Astrocyte (in vitro differentiated cells and primary cell): ENCODE data around the gene NCK2.

Experiments
- EZH2 ChIP-seq: IDR thresholded peaks from 2 replicates; pipeline ENCODE4 v1.6.1; 2012; ENCODE audit warnings: mild to moderate bottlenecking, low read length, inconsistent platforms; ENCODE audit not compliant: insufficient read depth
- TF ChIP-seq, protein P1 (sequence below): IDR thresholded peaks from 2 replicates; pipeline ENCODE4 v1.5.1; 2011; ENCODE audit warnings: low read depth, mild to moderate bottlenecking, inconsistent platforms, low read length, moderate library complexity; ENCODE audit not compliant: insufficient read depth

DNA sequence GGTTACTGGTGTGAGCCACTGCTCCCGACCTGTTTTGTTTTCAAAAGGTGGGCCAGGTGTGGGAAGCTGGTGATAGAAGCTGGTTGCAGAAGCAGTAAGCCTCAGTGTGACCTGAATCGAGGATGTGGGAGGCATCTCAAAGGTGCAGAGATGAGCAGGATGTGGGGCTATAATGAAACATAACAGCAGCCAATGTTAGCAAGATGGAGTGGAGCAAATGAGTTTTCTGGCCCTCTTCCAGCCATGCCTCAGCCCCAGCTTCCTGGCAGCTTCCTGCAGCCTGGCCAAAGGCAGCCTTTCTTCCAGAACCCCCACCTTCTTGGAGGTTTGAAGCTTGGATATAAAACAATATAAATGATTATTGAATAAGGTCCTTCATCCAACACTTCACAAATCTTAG is 184.8 kb downstream of the NCK2 start:
- TF ChIP-seq, protein P1, sequence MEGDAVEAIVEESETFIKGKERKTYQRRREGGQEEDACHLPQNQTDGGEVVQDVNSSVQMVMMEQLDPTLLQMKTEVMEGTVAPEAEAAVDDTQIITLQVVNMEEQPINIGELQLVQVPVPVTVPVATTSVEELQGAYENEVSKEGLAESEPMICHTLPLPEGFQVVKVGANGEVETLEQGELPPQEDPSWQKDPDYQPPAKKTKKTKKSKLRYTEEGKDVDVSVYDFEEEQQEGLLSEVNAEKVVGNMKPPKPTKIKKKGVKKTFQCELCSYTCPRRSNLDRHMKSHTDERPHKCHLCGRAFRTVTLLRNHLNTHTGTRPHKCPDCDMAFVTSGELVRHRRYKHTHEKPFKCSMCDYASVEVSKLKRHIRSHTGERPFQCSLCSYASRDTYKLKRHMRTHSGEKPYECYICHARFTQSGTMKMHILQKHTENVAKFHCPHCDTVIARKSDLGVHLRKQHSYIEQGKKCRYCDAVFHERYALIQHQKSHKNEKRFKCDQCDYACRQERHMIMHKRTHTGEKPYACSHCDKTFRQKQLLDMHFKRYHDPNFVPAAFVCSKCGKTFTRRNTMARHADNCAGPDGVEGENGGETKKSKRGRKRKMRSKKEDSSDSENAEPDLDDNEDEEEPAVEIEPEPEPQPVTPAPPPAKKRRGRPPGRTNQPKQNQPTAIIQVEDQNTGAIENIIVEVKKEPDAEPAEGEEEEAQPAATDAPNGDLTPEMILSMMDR = no peak
- no peak for TF ChIP-seq EZH2
